ENCODE data around the gene CISH.

The CISH gene

DNA sequence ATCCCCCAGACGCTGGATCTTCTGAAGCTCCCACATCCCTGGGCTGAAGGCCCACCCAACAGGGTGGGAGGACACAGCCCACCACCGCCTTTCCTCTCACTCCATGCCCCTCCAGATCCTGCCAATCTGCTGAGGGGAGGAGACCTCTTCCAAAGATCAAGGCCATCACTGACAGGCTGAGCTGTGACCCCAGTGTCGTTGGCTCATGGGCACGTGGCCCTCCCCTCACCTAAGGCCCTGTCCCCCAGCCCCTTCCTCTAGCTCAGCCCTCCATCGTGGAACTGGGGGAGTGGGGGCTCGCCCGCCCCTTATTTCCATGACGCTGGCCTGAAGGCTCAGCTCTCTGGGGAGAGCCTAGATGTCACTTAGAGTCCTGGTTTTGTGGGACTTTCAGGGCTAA lies 54.5 kb downstream of the CISH start:
- Histone ChIP-seq H3K9me3 (ENCODE audit: control insufficient read depth, low read length) (no peaks in the 10 kb centered on the region), H3K27me3 (ENCODE audit: control insufficient read depth, insufficient read depth, low read length) (no peaks in the 10 kb centered on the region), H3K4me3 (ENCODE audit: low read depth, low read length) (no peak overlapping the region), H3K36me3 (ENCODE audit: control insufficient read depth, insufficient read depth, low read length) (no peaks in the 10 kb centered on the region), H3K79me2 (no peaks in the 10 kb centered on the region), H3K4me2 (ENCODE audit: low read length) (no peak overlapping the region), H3K27ac (no peak overlapping the region), H3K9ac (no peak overlapping the region), H3K4me1 (no peaks in the 10 kb centered on the region), H2AFZ (no peak overlapping the region)
- TF ChIP-seq, protein P1, sequence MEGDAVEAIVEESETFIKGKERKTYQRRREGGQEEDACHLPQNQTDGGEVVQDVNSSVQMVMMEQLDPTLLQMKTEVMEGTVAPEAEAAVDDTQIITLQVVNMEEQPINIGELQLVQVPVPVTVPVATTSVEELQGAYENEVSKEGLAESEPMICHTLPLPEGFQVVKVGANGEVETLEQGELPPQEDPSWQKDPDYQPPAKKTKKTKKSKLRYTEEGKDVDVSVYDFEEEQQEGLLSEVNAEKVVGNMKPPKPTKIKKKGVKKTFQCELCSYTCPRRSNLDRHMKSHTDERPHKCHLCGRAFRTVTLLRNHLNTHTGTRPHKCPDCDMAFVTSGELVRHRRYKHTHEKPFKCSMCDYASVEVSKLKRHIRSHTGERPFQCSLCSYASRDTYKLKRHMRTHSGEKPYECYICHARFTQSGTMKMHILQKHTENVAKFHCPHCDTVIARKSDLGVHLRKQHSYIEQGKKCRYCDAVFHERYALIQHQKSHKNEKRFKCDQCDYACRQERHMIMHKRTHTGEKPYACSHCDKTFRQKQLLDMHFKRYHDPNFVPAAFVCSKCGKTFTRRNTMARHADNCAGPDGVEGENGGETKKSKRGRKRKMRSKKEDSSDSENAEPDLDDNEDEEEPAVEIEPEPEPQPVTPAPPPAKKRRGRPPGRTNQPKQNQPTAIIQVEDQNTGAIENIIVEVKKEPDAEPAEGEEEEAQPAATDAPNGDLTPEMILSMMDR (IDR thresholded peaks at IDR 0.05) = no peak
